ENCODE data around the gene NRXN3.

Gene NRXN3

GRCh38 chr14:78764240-78764639 is 594.1 kb downstream of the NRXN3 start:
- peak; percentile 15 for DNase-seq (ENCODE audit: extremely low read depth, low read depth)
- TF ChIP-seq CTCF (IDR thresholded peaks at IDR 0.05; ENCODE audit: low read depth, low read length): no peak

GRCh38 chr14:78764645-78765044 is 594.5 kb downstream of the NRXN3 start:
- no peak for TF ChIP-seq CTCF (IDR thresholded peaks at IDR 0.05; ENCODE audit: low read depth, low read length)
- no peak for DNase-seq (ENCODE audit: extremely low read depth, low read depth)

GRCh38 chr14:78767436-78767835 is 597.3 kb downstream of the NRXN3 start:
- TF ChIP-seq CTCF (IDR thresholded peaks at IDR 0.05; ENCODE audit: low read depth, low read length): no peak
- DNase-seq (ENCODE audit: extremely low read depth, low read depth): no peak

GRCh38 chr14:78782551-78782950 is 612.4 kb downstream of the NRXN3 start:
- DNase-seq (ENCODE audit: extremely low read depth, low read depth): no peak
- TF ChIP-seq CTCF (IDR thresholded peaks at IDR 0.05; ENCODE audit: low read depth, low read length): no peak

- no peak for TF ChIP-seq CTCF (IDR thresholded peaks at IDR 0.05; ENCODE audit: low read depth, low read length)
- DNase-seq (ENCODE audit: extremely low read depth, low read depth): no peak
Observed at GRCh38 chr14:78785265-78785664, 615.1 kb downstream of the NRXN3 start.

- TF ChIP-seq CTCF (IDR thresholded peaks at IDR 0.05; ENCODE audit: low read depth, low read length): no peak
- no peak for DNase-seq (ENCODE audit: extremely low read depth, low read depth)
Observed at GRCh38 chr14:78788467-78789360, 618.5 kb downstream of the NRXN3 start.

GRCh38 chr14:78790271-78790670 is 620.1 kb downstream of the NRXN3 start:
- no peak for TF ChIP-seq CTCF (IDR thresholded peaks at IDR 0.05; ENCODE audit: low read depth, low read length)
- no peak for DNase-seq (ENCODE audit: extremely low read depth, low read depth)
